A549 (cell line): ENCODE results near the gene SCT. TPM values are rescaled to one million over a fixed set of nuclear protein-coding genes. Genes with fewer than 3 reads are reported as not detected.

ENCODE experiments used
- ATAC-seq, 2 experiments: fragments of 200-7000 bp in 1 of 2; fragments of >200 bp in 1 of 2; cut with Nextera tagmentation in 1 of 2; cut with Tn5 transposase in 1 of 2; 3 replicates each; pipeline versions ENCODE4 v1.8.0 to v1.9.1; 2018 to 2020; ENCODE audit warnings: mild to moderate bottlenecking in 1 of 2, moderate library complexity in 1 of 2
- CTCF ChIA-PET: fragments of 300-600 bp; sonication (Branson Sonifier 250); formaldehyde crosslinking; extraction: SDS; loops from one replicate; lab custom pipeline; 2021; ENCODE audit warnings: antibody characterized with exemption, inconsistent platforms; lab: Yijun Ruan, JAX
- POLR2A ChIA-PET: fragments of 350-600 bp; formaldehyde crosslinking; extraction: SDS; loops from one replicate; lab custom pipeline; 2021; ENCODE audit warnings: antibody characterized with exemption, inconsistent platforms; lab: Yijun Ruan, JAX
- DNase-seq, 2 experiments: peaks; one replicate each; pipeline versions ENCODE4 v3.0.0 to v3.0.0-alpha.2; 2011 to 2016; ENCODE audit warnings: low read depth in 1 of 2, low spot score in 1 of 2
- FAIRE-seq: peaks from 2 replicates; lab custom pipeline; 2011; peaks lifted over from hg19 to GRCh38; lab: Jason Lieb, UNC
- H3K27ac ChIP-seq, 2 experiments: fragments of >200 bp; sonication (Bioruptor Twin); formaldehyde crosslinking; 3 replicates each; pipeline ENCODE4 v1.5.1; 2016 to 2017
- H3K4me1 ChIP-seq: fragments of >200 bp; sonication (Bioruptor Twin); formaldehyde crosslinking; 3 replicates; pipeline ENCODE4 v1.6.1; 2016
- H3K4me2 ChIP-seq: fragments of >200 bp; sonication (Bioruptor Twin); formaldehyde crosslinking; 3 replicates; pipeline ENCODE4 v1.6.1; 2016
- H3K4me3 ChIP-seq: fragments of >200 bp; sonication (Bioruptor Twin); formaldehyde crosslinking; 3 replicates; pipeline ENCODE4 v1.5.1; 2016
- H3K9me3 ChIP-seq: fragments of >200 bp; sonication (Bioruptor Twin); formaldehyde crosslinking; 3 replicates; pipeline ENCODE4 v1.6.1; 2016
- CBX8 ChIP-seq: fragments of 200-600 bp; sonication (generic); IDR thresholded peaks from 2 replicates; pipeline ENCODE4 v1.6.1; 2016
- CHD2 ChIP-seq: fragments of 150-350 bp; IDR thresholded peaks from 2 replicates; pipeline ENCODE4 v1.6.1; 2014; ENCODE audit warnings: low read length; ENCODE audit not compliant: partially characterized antibody
- FOSL2 ChIP-seq, 2 experiments: fragments of 450-650 bp in 1 of 2; fragments of >200 bp in 1 of 2; sonication (Bioruptor Twin) in 1 of 2; formaldehyde crosslinking; IDR thresholded peaks; 2 replicates each; pipeline versions ENCODE4 v1.5.0 to v1.6.1; 2016 to 2020; ENCODE audit warnings: mild to moderate bottlenecking in 1 of 2, moderate library complexity in 1 of 2
- GATA3 ChIP-seq: IDR thresholded peaks from 2 replicates; pipeline ENCODE4 v1.6.1; 2012; ENCODE audit warnings: borderline replicate concordance
- HDAC2 ChIP-seq: fragments of 200-600 bp; sonication (generic); IDR thresholded peaks from 2 replicates; pipeline ENCODE4 v1.6.1; 2016
- HOXB5 ChIP-seq: fragments of 250-450 bp; sonication (Bioruptor Pico); IDR thresholded peaks from 2 replicates; pipeline ENCODE4 v1.5.0; 2020; ENCODE audit warnings: mild to moderate bottlenecking, moderate library complexity
- KDM5A ChIP-seq: fragments of 200-600 bp; sonication (generic); IDR thresholded peaks from 2 replicates; pipeline ENCODE4 v1.6.1; 2016; ENCODE audit warnings: antibody characterized with exemption, mild to moderate bottlenecking
- NPAS2 ChIP-seq: fragments of 250-450 bp; sonication (Bioruptor Pico); IDR thresholded peaks from 2 replicates; pipeline ENCODE4 v1.8.0; 2022; ENCODE audit warnings: mild to moderate bottlenecking, moderate library complexity, borderline replicate concordance
- NR3C1 ChIP-seq: fragments of >200 bp; sonication (Bioruptor Twin); formaldehyde crosslinking; IDR thresholded peaks from 3 replicates; pipeline ENCODE4 v1.6.1; 2017
- POLR2A ChIP-seq: IDR thresholded peaks from 2 replicates; pipeline ENCODE4 v1.6.1; 2012; ENCODE audit warnings: mild to moderate bottlenecking, low read length
- SREBF2 ChIP-seq: fragments of 450-650 bp; IDR thresholded peaks from 2 replicates; pipeline ENCODE4 v1.6.1; 2014; ENCODE audit warnings: mild to moderate bottlenecking, moderate library complexity
- TP53 ChIP-seq: fragments of 250-450 bp; sonication (Bioruptor Pico); IDR thresholded peaks from 2 replicates; pipeline ENCODE4 v1.5.0; 2021; ENCODE audit warnings: mild to moderate bottlenecking, moderate library complexity
- ZNF302 ChIP-seq: fragments of 250-450 bp; sonication (Bioruptor Pico); IDR thresholded peaks from 2 replicates; pipeline ENCODE4 v1.9.0; 2021; ENCODE audit warnings: inconsistent platforms, mild to moderate bottlenecking, moderate library complexity
- WGBS: methylation state at CpG from one replicate; pipeline ENCODE4 v1.1.6; 2017; ENCODE audit errors: missing lambda C conversion rate; 5-methylcytosine and 5-hydroxymethylcytosine counted together
- polyA plus RNA-seq, 4 experiments: library from polyadenylated mRNA; depleted of rRNA in 3 of 4; stranded (reverse); fragments of >200 nt; fragmentation: RNase III in 1 of 4; extraction: RNeasy Plus Mini Kit Qiagen cat#74134 plus additional on column Dnase treatment in 1 of 4; gene quantifications; 2 replicates in 3 of 4; 3 replicates in 1 of 4; pipeline ENCODE4 v1.2.3, GENCODE V29; 2011 to 2017
- TF ChIP-seq, protein P1 (sequence below): fragments of >200 bp; sonication (Bioruptor Twin); formaldehyde crosslinking; IDR thresholded peaks from 3 replicates; pipeline ENCODE4 v1.5.1; 2016
- TF ChIP-seq, protein P2 (sequence below): fragments of >200 bp; sonication (Bioruptor Twin); formaldehyde crosslinking; IDR thresholded peaks from 3 replicates; pipeline ENCODE4 v1.6.1; 2016
- TF ChIP-seq, protein P3 (sequence below): fragments of 250-450 bp; sonication (Bioruptor Pico); IDR thresholded peaks from 2 replicates; pipeline ENCODE4 v1.5.0; 2021; ENCODE audit warnings: mild to moderate bottlenecking, moderate library complexity, borderline replicate concordance
- TF ChIP-seq, protein P4 (sequence below): fragments of >200 bp; sonication (Bioruptor Twin); formaldehyde crosslinking; IDR thresholded peaks from 2 replicates; pipeline ENCODE4 v1.6.1; 2016
- TF ChIP-seq, protein P5 (sequence below): IDR thresholded peaks from 2 replicates; pipeline ENCODE4 v1.6.1; 2012; ENCODE audit warnings: low read depth, borderline replicate concordance
- TF ChIP-seq, protein P6 (sequence below): fragments of 250-450 bp; sonication (Bioruptor Pico); IDR thresholded peaks from 2 replicates; pipeline ENCODE4 v1.5.0; 2020; ENCODE audit warnings: low read depth, mild to moderate bottlenecking, moderate library complexity

SCT gene
- polyA plus RNA-seq, 2 of the 4 experiments (the other 2 are of a cell fraction): not detected

DNA sequence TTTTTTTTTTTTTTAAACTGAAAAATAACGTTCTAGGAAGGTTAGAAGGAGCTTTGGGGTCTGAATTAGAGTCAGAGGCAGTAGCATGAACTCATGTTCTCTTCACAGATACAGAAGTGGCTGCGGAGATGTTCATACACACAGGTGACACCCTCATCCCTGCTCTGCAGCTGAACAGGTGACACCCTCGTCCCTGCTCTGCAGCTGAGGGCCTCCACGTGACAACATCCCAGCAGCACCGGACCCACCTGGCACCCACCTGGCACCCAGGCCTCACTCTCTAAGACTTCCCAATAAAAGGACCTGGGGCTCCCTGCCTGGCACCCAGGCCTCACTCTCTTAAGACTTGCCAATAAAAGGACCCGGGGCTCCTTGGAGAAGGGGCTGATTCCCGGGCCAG, 29.9 kb upstream of the SCT start (continued):
- TF ChIP-seq, protein P1, sequence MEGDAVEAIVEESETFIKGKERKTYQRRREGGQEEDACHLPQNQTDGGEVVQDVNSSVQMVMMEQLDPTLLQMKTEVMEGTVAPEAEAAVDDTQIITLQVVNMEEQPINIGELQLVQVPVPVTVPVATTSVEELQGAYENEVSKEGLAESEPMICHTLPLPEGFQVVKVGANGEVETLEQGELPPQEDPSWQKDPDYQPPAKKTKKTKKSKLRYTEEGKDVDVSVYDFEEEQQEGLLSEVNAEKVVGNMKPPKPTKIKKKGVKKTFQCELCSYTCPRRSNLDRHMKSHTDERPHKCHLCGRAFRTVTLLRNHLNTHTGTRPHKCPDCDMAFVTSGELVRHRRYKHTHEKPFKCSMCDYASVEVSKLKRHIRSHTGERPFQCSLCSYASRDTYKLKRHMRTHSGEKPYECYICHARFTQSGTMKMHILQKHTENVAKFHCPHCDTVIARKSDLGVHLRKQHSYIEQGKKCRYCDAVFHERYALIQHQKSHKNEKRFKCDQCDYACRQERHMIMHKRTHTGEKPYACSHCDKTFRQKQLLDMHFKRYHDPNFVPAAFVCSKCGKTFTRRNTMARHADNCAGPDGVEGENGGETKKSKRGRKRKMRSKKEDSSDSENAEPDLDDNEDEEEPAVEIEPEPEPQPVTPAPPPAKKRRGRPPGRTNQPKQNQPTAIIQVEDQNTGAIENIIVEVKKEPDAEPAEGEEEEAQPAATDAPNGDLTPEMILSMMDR: no peak
- TF ChIP-seq ZNF302 (CRISPR knock-in tag): no peak
- TF ChIP-seq NR3C1: no peak
- no peak for TF ChIP-seq HOXB5 (CRISPR knock-in tag)
- TF ChIP-seq, protein P2, sequence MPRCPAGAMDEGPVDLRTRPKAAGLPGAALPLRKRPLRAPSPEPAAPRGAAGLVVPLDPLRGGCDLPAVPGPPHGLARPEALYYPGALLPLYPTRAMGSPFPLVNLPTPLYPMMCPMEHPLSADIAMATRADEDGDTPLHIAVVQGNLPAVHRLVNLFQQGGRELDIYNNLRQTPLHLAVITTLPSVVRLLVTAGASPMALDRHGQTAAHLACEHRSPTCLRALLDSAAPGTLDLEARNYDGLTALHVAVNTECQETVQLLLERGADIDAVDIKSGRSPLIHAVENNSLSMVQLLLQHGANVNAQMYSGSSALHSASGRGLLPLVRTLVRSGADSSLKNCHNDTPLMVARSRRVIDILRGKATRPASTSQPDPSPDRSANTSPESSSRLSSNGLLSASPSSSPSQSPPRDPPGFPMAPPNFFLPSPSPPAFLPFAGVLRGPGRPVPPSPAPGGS: no peak
- TF ChIP-seq, protein P3, sequence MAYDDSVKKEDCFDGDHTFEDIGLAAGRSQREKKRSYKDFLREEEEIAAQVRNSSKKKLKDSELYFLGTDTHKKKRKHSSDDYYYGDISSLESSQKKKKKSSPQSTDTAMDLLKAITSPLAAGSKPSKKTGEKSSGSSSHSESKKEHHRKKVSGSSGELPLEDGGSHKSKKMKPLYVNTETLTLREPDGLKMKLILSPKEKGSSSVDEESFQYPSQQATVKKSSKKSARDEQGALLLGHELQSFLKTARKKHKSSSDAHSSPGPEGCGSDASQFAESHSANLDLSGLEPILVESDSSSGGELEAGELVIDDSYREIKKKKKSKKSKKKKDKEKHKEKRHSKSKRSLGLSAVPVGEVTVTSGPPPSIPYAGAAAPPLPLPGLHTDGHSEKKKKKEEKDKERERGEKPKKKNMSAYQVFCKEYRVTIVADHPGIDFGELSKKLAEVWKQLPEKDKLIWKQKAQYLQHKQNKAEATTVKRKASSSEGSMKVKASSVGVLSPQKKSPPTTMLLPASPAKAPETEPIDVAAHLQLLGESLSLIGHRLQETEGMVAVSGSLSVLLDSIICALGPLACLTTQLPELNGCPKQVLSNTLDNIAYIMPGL (CRISPR knock-in tag): no peak
- no peak for TF ChIP-seq TP53
- TF ChIP-seq, all 56 proteins: peak for 0

- ATAC-seq (no peak; a peak in 1 of 6 replicates), DNase-seq (no peak), FAIRE-seq (no peak)
- 96% methylated on average over 12 of the region's 14 CpGs for WGBS
- Histone ChIP-seq H3K4me3 (no peak overlapping the region), H3K4me2 (no peak overlapping the region), H3K9me3 (no peaks in the 10 kb centered on the region), H3K27ac (no peak overlapping the region), H3K4me1 (peaks cover 14% of the 10 kb centered on the region)
- ChIA-PET CTCF (interaction anchor here (0.7 to 3.8 kb wide), 6 partner anchors 9 to 102 kb away, joined by 3 to 21 read pairs (median 6); partner anchors contain the start of genes DEAF1 and TMEM80), POLR2A (interaction anchor here (0.7 to 1.3 kb wide), 3 partner anchors 13 to 1496 kb away, joined by 3 read pairs; no protein-coding TSS in a partner anchor)
- no peak for TF ChIP-seq CHD2
- TF ChIP-seq CBX8: no peak
- TF ChIP-seq HDAC2: no peak
- TF ChIP-seq KDM5A: no peak
- TF ChIP-seq POLR2A: no peak
- TF ChIP-seq, protein P4, sequence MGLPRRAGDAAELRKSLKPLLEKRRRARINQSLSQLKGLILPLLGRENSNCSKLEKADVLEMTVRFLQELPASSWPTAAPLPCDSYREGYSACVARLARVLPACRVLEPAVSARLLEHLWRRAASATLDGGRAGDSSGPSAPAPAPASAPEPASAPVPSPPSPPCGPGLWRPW: no peak
- TF ChIP-seq, protein P5, sequence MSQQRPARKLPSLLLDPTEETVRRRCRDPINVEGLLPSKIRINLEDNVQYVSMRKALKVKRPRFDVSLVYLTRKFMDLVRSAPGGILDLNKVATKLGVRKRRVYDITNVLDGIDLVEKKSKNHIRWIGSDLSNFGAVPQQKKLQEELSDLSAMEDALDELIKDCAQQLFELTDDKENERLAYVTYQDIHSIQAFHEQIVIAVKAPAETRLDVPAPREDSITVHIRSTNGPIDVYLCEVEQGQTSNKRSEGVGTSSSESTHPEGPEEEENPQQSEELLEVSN: no peak
Measured at GRCh38 chr11:656426-656825, 29.4 kb upstream of the SCT start.

DNA sequence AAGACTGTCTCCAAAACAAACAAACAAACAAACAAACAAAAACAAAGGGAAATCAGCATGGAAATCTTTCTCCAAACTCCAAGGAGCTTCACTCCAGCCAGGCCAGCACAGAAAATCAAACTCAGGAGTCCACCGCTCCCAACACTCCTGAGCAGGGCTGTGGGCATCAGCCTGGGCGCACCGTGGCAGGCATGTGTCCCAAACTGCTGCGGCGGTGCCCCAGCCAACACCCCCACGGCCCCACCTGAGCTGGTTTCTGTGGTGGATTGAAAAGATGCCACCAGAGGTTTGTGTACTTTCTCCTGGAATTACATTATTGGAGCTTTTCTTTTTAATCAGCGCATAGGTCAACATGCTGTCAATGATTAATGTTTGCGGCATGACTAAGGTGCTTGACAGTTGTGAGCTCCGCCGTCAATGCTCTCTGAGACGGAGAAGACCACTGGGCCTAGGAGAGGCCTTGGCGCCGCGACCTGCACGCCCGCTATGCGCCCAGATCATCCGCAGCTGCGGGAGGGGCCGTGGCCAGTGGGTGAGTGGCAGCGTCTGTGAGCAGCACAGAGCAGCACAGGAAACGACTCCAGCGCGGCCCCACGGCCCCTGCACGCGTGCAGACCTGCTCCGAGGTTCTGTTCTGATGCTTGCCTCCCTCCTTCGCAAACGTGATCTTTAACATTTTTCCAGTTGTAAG, 28.2 kb upstream of the SCT start:
- Histone ChIP-seq H3K9me3 (no peaks in the 10 kb centered on the region), H3K27ac (no peak overlapping the region), H3K4me1 (peaks cover 14% of the 10 kb centered on the region), H3K4me3 (no peak overlapping the region), H3K4me2 (peak overlapping the region; percentile 48; the same call in 2 of the 3 replicates)
- DNase-seq (peak in 1 of 2 experiments; percentile 36), ATAC-seq (peak; percentile 25 to 60; a peak in 4 of 6 replicates), FAIRE-seq (no peak)
- ChIA-PET CTCF (interaction anchor here (0.6 to 3.8 kb wide), 14 partner anchors 8 to 100 kb away, joined by 3 to 21 read pairs (median 5); partner anchors contain the start of genes DEAF1, TALDO1 and TMEM80), POLR2A (interaction anchor here (0.6 kb wide), 1 partner anchor 9 kb away, joined by 3 read pairs; no protein-coding TSS in a partner anchor)
- TF ChIP-seq, protein P6, sequence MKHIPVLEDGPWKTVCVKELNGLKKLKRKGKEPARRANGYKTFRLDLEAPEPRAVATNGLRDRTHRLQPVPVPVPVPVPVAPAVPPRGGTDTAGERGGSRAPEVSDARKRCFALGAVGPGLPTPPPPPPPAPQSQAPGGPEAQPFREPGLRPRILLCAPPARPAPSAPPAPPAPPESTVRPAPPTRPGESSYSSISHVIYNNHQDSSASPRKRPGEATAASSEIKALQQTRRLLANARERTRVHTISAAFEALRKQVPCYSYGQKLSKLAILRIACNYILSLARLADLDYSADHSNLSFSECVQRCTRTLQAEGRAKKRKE (CRISPR knock-in tag): no peak
- no peak for TF ChIP-seq SREBF2
- TF ChIP-seq NPAS2 (CRISPR knock-in tag): no peak
- TF ChIP-seq FOSL2 (IDR thresholded peaks at IDR 0.05): no peak
- TF ChIP-seq FOSL2 (CRISPR knock-in tag; IDR thresholded peaks at IDR 0.05): no peak; the same call in 1 of the 2 replicates
- no peak for TF ChIP-seq GATA3
- 71% methylated on average over 30 of the region's 30 CpGs for whole genome bisulfite sequencing
